Activated T-helper 2 cell treated with anti-CD3 and anti-CD28 coated beads, Interferon-gamma antibody, Interleukin-2, Interleukin-4, amounts not matched to agents 10 μg/mL and 5 μg/mL and 100 μg/mL, durations not matched to agents 14 hours and 24 hours and 36 hours (primary cell): ENCODE data around the gene ZNF217. TPM values are rescaled to one million over a fixed set of nuclear protein-coding genes. Genes with fewer than 3 reads are reported as not detected.
"Not testable (repeated sequence)": the region's sequence is repeated elsewhere in the genome, so short reads cannot be mapped to it uniquely, and the experiment has no call there.

Experiments
- DNase-seq: peaks from one replicate; pipeline ENCODE4 v3.0.0; 2021; ENCODE audit warnings: low spot score
- H3K27ac Mint-ChIP-seq: one replicate; pipeline ENCODE4 v1.8.0; 2021; ENCODE audit warnings: mixed read lengths
- H3K27me3 Mint-ChIP-seq: one replicate; pipeline ENCODE4 v1.8.0; 2021; ENCODE audit warnings: low read depth, mixed read lengths
- H3K36me3 Mint-ChIP-seq: one replicate; pipeline ENCODE4 v1.8.0; 2021; ENCODE audit warnings: low read depth, mixed read lengths
- H3K4me1 Mint-ChIP-seq: one replicate; pipeline ENCODE4 v1.8.0; 2021; ENCODE audit warnings: low read depth, mixed read lengths
- H3K4me3 Mint-ChIP-seq: one replicate; pipeline ENCODE4 v1.8.0; 2021; ENCODE audit warnings: low read depth, mild to moderate bottlenecking, moderate library complexity, mixed read lengths
- H3K9me3 Mint-ChIP-seq: one replicate; pipeline ENCODE4 v1.8.0; 2021; ENCODE audit warnings: mixed read lengths
- intact Hi-C: fragments of 100-400 bp; cut with micrococcal nuclease; formaldehyde crosslinking; loops from one replicate; pipeline ENCODE4 v1.15.1; 2023
- total RNA-seq: library from RNA; stranded (reverse); gene quantifications from 2 replicates; pipeline ENCODE4 v1.2.3, GENCODE V29; 2022

ZNF217 gene
- 55.4 and 60.6 TPM in 2 replicates for total RNA-seq

DNA sequence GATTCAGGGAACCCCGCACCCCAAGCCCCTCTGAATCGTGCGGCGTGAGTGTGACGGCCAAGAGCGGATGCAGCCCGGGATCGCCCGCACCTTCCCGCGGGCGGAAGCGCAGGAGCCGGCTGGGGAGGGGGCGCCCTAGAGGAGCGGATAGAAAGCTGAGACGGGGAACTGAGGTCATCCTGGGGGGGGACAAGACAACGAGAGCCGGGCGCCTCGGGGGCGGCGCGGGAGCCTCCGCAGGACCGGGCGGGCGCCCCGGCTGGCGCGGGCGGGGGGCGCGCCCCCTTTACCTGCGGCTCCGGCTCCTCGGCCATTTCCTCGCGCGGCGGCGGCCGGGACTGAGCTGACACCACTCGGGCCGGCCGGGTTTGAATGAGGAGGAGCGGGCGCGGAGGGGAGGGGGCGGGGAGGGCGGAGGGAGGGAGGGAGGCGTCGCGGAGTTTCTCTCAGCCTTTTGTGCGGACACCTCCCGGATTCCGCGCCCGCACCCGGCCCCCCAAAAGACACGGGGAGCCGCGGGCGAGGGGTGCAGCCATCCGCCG lies at the start of gene ZNF217:
Gene ZNF217 (minus strand): TSS at position 374 of the 542 bp plus-strand sequence. CDS start 11,013 bp downstream, outside the sequence.
- not testable (repeated sequence) for H3K9me3 Mint-ChIP-seq, H3K27me3 Mint-ChIP-seq
- Mint-ChIP-seq H3K4me1 (peaks cover 48% of the 10 kb centered on the region), H3K27ac (peak within 1 kb of the TSS; percentile 99), H3K36me3 (peaks cover 27% of the 10 kb centered on the region), H3K4me3 (peak within 1 kb of the TSS; percentile 91)
- intact Hi-C loops = loop anchor here (1.0 kb wide), 1 partner anchor 16 kb away; no protein-coding TSS in a partner anchor
- DNase-seq = peak; percentile 73

- peaks cover 33% of the 10 kb centered on the region for H3K4me1 Mint-ChIP-seq
- DNase-seq = peak; percentile 67
- H3K36me3 Mint-ChIP-seq = no peaks in the 10 kb centered on the region
- peak overlapping the region; percentile 95 for H3K27ac Mint-ChIP-seq
- H3K9me3 Mint-ChIP-seq = no peaks in the 10 kb centered on the region
- peak overlapping the region; percentile 76 for H3K4me3 Mint-ChIP-seq
- no peaks in the 10 kb centered on the region for H3K27me3 Mint-ChIP-seq
- intact Hi-C loops = loop anchor here (1.0 to 5.0 kb wide), 10 partner anchors 9 to 249 kb away; no protein-coding TSS in a partner anchor
Observed at GRCh38 chr20:53643031-53643832, 49.6 kb upstream of the ZNF217 start.

DNA sequence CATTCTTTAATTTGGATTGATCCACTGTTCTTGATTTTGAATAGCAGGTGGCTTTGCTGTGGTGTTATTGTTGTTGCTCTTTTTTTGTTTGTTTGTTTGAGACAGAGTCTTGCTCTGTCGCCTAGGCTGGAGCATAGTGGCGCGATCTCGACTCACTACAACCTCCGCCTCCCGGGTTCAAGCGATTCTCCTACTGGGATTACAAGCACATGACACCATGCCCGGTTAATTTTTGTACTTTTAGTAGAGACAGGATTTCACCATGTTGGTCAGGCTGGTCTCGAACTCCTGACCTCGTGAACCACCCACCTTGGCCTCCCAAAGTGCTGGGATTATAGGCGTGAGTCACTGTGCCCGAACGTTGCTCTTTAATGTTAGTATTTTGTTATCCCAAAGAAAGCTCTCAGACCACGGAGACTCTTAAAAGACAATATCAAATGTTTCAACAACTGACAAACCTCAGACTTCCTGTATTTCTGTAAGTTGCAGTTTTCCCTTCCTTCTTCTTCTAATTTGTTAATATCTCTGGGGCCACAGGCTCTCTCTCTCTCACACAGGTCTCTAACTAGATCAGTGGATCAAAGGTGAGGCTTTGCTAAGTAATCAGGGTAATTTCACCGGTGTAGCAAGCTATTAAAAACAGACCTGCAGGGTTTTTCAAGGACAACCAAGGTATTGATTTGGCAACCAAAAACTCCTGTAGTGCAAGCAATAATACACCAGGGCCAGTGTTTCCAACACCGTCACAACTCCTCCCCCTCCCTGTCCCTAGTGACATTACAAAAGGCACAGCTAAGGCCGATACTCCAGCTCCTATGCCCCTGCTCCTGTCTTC lies 48.8 kb upstream of the ZNF217 start:
- no peaks in the 10 kb centered on the region for H3K9me3 Mint-ChIP-seq
- H3K4me1 Mint-ChIP-seq = peaks cover 36% of the 10 kb centered on the region
- H3K27ac Mint-ChIP-seq = peak overlapping the region; percentile 95
- intact Hi-C loops = loop anchor here (1.0 to 5.0 kb wide), 10 partner anchors 10 to 250 kb away; no protein-coding TSS in a partner anchor
- no peaks in the 10 kb centered on the region for H3K27me3 Mint-ChIP-seq
- H3K4me3 Mint-ChIP-seq = peak overlapping the region; percentile 76
- peak; percentile 45 for DNase-seq
- no peaks in the 10 kb centered on the region for H3K36me3 Mint-ChIP-seq

DNA sequence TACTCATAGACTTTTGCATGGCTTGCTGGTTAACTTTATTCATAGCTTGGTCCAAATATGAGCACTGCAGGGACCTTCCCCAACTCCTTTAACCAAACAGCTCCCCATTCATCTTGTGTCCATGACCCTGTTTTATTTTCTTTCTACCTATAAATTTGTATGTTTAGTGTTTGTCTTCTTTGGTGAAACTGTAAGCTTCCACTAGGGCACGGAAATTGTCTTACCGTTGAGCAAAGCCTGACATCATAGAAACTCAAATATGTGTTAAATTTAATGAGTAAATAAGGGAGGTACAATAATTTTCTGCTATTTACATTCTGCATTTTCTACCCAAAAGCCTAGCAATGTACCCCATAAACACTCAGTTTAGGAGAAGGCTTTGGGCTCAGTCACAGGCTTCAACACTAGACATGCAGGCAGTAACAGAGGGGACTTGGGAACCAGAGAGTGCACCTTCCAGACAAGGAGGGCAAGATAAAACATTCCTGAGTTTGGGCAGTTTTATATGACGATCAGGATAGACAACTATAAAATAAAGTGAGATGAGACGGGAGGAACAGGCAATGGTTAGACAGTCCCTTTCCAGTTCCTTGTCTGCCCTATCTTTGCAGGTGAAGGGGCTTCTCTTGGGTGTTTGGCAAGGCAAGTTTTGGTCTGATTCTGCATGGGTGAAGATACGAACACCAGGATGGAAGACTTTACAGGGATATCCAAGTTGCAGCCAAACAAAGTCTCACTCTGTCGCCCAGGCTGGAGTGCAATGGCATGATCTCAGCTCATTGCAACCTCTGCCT lies 46.2 kb upstream of the ZNF217 start:
- H3K4me3 Mint-ChIP-seq = no peak overlapping the region
- no peak for DNase-seq
- H3K9me3 Mint-ChIP-seq = no peaks in the 10 kb centered on the region
- no peak overlapping the region for H3K27ac Mint-ChIP-seq
- H3K4me1 Mint-ChIP-seq = peaks cover 44% of the 10 kb centered on the region
- no peaks in the 10 kb centered on the region for H3K36me3 Mint-ChIP-seq
- no peaks in the 10 kb centered on the region for H3K27me3 Mint-ChIP-seq
- intact Hi-C loops = loop anchor here (5.0 kb wide), 2 partner anchors 232 to 252 kb away; no protein-coding TSS in a partner anchor

GRCh38 chr20:53639128-53639527 lies 45.5 kb upstream of the ZNF217 start:
- Mint-ChIP-seq H3K4me1 (peaks cover 42% of the 10 kb centered on the region), H3K4me3 (no peak overlapping the region)

GRCh38 chr20:53637310-53637709 lies 43.7 kb upstream of the ZNF217 start:
- H3K9me3 Mint-ChIP-seq, H3K27ac Mint-ChIP-seq, H3K27me3 Mint-ChIP-seq, DNase-seq, intact Hi-C loops, H3K4me3 Mint-ChIP-seq, H3K36me3 Mint-ChIP-seq: not testable (repeated sequence)
- H3K4me1 Mint-ChIP-seq = peaks cover 28% of the 10 kb centered on the region

More at GRCh38 chr20:53639128-53639527, 45.5 kb upstream of the ZNF217 start:
- H3K36me3 Mint-ChIP-seq = no peaks in the 10 kb centered on the region
- intact Hi-C loops = no loop called here
- DNase-seq = no peak
- no peaks in the 10 kb centered on the region for H3K9me3 Mint-ChIP-seq
- H3K27me3 Mint-ChIP-seq = no peaks in the 10 kb centered on the region
- no peak overlapping the region for H3K27ac Mint-ChIP-seq

- Mint-ChIP-seq H3K27me3 (no peaks in the 10 kb centered on the region), H3K36me3 (no peaks in the 10 kb centered on the region), H3K27ac (no peak overlapping the region)
Observed at GRCh38 chr20:53636540-53637097, 43.0 kb upstream of the ZNF217 start.

DNA sequence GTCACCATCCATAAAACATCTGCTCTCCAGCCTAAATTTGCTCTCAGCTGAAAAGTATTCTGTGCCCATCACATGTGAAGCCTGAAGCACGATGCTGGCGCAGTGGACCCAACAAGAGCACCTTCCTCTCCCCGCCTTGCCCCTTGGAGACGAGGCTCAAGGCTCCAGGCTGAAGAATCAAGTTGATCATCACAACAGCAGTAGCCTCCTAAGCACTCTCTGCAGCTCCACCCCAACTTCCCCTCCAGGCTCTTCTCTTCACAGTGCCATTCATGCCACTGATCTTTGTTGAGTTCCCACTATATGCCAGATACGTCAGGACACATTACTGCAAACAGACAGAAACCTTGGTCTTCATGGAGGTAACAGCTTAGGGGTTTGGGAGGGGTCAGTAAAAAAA lies 41.6 kb upstream of the ZNF217 start:
- no peaks in the 10 kb centered on the region for H3K36me3 Mint-ChIP-seq
- no peaks in the 10 kb centered on the region for H3K27me3 Mint-ChIP-seq
- no peaks in the 10 kb centered on the region for H3K9me3 Mint-ChIP-seq
- H3K27ac Mint-ChIP-seq = no peak overlapping the region
- no peak overlapping the region for H3K4me3 Mint-ChIP-seq
- intact Hi-C loops = no loop called here
- DNase-seq = no peak
- H3K4me1 Mint-ChIP-seq = peaks cover 22% of the 10 kb centered on the region

More at GRCh38 chr20:53636540-53637097, 43.0 kb upstream of the ZNF217 start:
- intact Hi-C loops = no loop called here
- Mint-ChIP-seq H3K4me3 (no peak overlapping the region), H3K4me1 (peaks cover 27% of the 10 kb centered on the region), H3K9me3 (no peaks in the 10 kb centered on the region)
- no peak for DNase-seq

- no peaks in the 10 kb centered on the region for H3K27me3 Mint-ChIP-seq
- H3K4me3 Mint-ChIP-seq = no peak overlapping the region
- DNase-seq = no peak
- intact Hi-C loops = no loop called here
- no peaks in the 10 kb centered on the region for H3K9me3 Mint-ChIP-seq
- no peaks in the 10 kb centered on the region for H3K36me3 Mint-ChIP-seq
- H3K4me1 Mint-ChIP-seq = peaks cover 20% of the 10 kb centered on the region
- H3K27ac Mint-ChIP-seq = no peak overlapping the region
Observed at GRCh38 chr20:53631909-53632662, 38.4 kb upstream of the ZNF217 start.

GRCh38 chr20:53629436-53629835 lies 35.8 kb upstream of the ZNF217 start:
- Mint-ChIP-seq H3K36me3 (no peaks in the 10 kb centered on the region), H3K4me3 (no peak overlapping the region), H3K27me3 (no peaks in the 10 kb centered on the region), H3K4me1 (peaks cover 10% of the 10 kb centered on the region), H3K9me3 (no peaks in the 10 kb centered on the region), H3K27ac (no peak overlapping the region)
- DNase-seq = no peak
- intact Hi-C loops = no loop called here

- H3K36me3 Mint-ChIP-seq, H3K9me3 Mint-ChIP-seq, H3K4me3 Mint-ChIP-seq, intact Hi-C loops, H3K27ac Mint-ChIP-seq, DNase-seq, H3K27me3 Mint-ChIP-seq: not testable (repeated sequence)
- peaks cover 12% of the 10 kb centered on the region for H3K4me1 Mint-ChIP-seq
Observed at GRCh38 chr20:53628758-53629157, 35.1 kb upstream of the ZNF217 start.
